ENCODE data around the gene MANF.

MANF gene

DNA sequence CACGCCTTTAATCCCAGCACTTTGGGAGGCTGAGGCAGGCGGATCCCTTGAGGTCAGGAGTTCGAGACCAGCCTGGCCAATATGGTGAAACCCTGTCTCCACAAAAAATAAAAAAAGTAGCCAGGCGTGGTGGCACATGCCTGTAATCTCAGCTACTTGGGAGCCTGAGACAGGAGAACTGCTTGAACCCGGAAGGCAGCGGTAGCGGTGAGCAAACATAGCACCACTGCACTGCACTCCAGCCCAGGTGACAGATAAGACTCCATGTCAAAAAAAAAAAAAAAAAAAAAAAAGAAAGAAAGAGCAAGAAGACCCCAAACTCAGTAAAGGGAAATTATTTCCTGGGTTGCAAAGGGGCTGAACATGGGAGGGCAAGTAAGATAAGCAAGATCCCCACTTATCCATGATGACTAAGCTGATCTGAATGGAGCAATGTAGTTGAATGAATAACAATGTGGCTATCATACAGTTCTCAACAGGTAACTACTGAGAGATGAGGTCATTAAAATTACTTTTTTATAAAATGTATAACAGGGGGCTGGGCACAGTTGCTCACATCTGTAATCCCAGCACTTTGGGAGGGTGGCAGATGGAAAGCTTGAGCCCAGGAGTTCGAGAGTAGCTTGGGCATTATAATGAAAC, 52.0 kb downstream of the MANF start:
- no peak for DNase-seq (ENCODE audit: low read depth)

Data from stimulated activated CD4-positive, alpha-beta T cell treated with anti-CD3 and anti-CD28 coated beads, Interleukin-2, amount 100 ng/mL, for 4 hours (primary cell).